ENCODE data around the gene TRPT1.

TRPT1 gene

GRCh38 chr11:64225608-64226506, at the start of gene TRPT1, which contains the start of gene NUDT22:
Gene TRPT1, minus strand, starts transcription at chr11:64226186. Its CDS starts 326 bp downstream, at chr11:64225860.
Gene NUDT22, plus strand, starts transcription at chr11:64226274. Its CDS starts 379 bp downstream, at chr11:64226653.
- DNase-seq = no peak

- DNase-seq = no peak
Measured at GRCh38 chr11:64275031-64275800, 49.2 kb upstream of the TRPT1 start.

- DNase-seq = no peak
Measured at GRCh38 chr11:64269540-64270220, 43.7 kb upstream of the TRPT1 start.

GRCh38 chr11:64268893-64269539, 43.0 kb upstream of the TRPT1 start:
- DNase-seq = no peak

- DNase-seq = no peak
Measured at GRCh38 chr11:64268025-64268892, 42.3 kb upstream of the TRPT1 start.

- DNase-seq = no peak
Measured at GRCh38 chr11:64267207-64267945, 41.4 kb upstream of the TRPT1 start.

- DNase-seq = no peak
Measured at GRCh38 chr11:64266339-64266738, 40.4 kb upstream of the TRPT1 start.

- DNase-seq = no peak
Measured at GRCh38 chr11:64265176-64266160, 39.5 kb upstream of the TRPT1 start.

- DNase-seq = no peak
Measured at GRCh38 chr11:64264371-64264852, 38.4 kb upstream of the TRPT1 start.

- no peak for DNase-seq
Measured at GRCh38 chr11:64263947-64264317, 37.9 kb upstream of the TRPT1 start.

GRCh38 chr11:64263021-64263946, 37.3 kb upstream of the TRPT1 start:
- DNase-seq = no peak

GRCh38 chr11:64262271-64263002, 36.5 kb upstream of the TRPT1 start:
- DNase-seq = no peak

- no peak for DNase-seq
Measured at GRCh38 chr11:64261556-64262080, 35.6 kb upstream of the TRPT1 start.

GRCh38 chr11:64260147-64260708, 34.2 kb upstream of the TRPT1 start:
- DNase-seq = no peak

- no peak for DNase-seq
Measured at GRCh38 chr11:64259533-64260067, 33.6 kb upstream of the TRPT1 start.

- no peak for DNase-seq
Measured at GRCh38 chr11:64258946-64259532, 33.1 kb upstream of the TRPT1 start.
